Tibial nerve (tissue), 4 donors: Measurements from ENCODE around the gene LRBA.

Experiments
- EP300 ChIP-seq, 2 donors: sonication (generic); formaldehyde crosslinking; IDR thresholded peaks; one replicate each; pipeline ENCODE4 v1.6.1; 2017; ENCODE audit warnings: antibody characterized with exemption in 2 of 2, mild to moderate bottlenecking in 1 of 2
- TF ChIP-seq, protein P1 (sequence below), 5 experiments: fragments of 200-600 bp in 3 of 5; fragments of 450-650 bp in 2 of 5; sonication (generic) in 3 of 5; IDR thresholded peaks; one replicate each; pipeline ENCODE4 v1.5.1; 2016 to 2019; ENCODE audit warnings: antibody characterized with exemption in 5 of 5, mild to moderate bottlenecking in 3 of 5, moderate library complexity in 2 of 5

DNA sequence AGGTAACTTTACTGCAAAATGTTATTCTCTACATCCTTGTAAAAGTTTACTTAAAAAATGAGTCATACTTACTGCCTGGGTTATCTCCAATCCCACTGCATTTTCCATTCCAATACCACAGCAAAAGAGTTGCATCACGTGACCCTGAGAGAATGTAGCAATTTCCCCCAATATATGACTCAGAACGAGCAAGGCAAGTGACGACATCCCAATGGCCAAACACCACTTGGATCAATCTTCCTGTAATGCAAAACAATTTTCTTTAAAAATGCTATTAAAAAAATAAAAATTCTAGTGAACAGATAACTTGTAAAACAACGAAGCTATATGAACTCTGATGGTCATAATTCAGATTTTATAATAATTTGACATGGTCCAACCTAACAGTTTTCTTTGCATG is 712.5 kb downstream of the LRBA start:
- TF ChIP-seq, protein P1, sequence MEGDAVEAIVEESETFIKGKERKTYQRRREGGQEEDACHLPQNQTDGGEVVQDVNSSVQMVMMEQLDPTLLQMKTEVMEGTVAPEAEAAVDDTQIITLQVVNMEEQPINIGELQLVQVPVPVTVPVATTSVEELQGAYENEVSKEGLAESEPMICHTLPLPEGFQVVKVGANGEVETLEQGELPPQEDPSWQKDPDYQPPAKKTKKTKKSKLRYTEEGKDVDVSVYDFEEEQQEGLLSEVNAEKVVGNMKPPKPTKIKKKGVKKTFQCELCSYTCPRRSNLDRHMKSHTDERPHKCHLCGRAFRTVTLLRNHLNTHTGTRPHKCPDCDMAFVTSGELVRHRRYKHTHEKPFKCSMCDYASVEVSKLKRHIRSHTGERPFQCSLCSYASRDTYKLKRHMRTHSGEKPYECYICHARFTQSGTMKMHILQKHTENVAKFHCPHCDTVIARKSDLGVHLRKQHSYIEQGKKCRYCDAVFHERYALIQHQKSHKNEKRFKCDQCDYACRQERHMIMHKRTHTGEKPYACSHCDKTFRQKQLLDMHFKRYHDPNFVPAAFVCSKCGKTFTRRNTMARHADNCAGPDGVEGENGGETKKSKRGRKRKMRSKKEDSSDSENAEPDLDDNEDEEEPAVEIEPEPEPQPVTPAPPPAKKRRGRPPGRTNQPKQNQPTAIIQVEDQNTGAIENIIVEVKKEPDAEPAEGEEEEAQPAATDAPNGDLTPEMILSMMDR (IDR thresholded peaks at IDR 0.05) = no peak
- no peak for TF ChIP-seq EP300 (IDR thresholded peaks at IDR 0.05)
